Muscle layer of duodenum (tissue), 2 donors: ENCODE results near the gene PLA2G15.
"Not testable (repeated sequence)": the region's sequence is repeated elsewhere in the genome, so short reads cannot be mapped to it uniquely, and the experiment has no call there.

ENCODE experiments used
- H3K27ac ChIP-seq: one replicate; pipeline ENCODE4 v1.7.0; 2013; ENCODE audit warnings: mild to moderate bottlenecking, low read length
- H3K27me3 ChIP-seq: one replicate; pipeline ENCODE4 v1.7.0; 2013; ENCODE audit warnings: low read depth, mild to moderate bottlenecking, control low read depth, low read length
- H3K36me3 ChIP-seq, 2 donors: one replicate each; pipeline ENCODE4 v1.7.0; 2013; ENCODE audit warnings: low read length in 2 of 2, control low read depth in 1 of 2, mild to moderate bottlenecking in 1 of 2; ENCODE audit not compliant: insufficient read depth in 2 of 2, control insufficient read depth in 1 of 2
- H3K4me1 ChIP-seq, 2 donors: one replicate each; pipeline ENCODE4 v1.7.0; 2013; ENCODE audit warnings: low read length in 2 of 2, mild to moderate bottlenecking in 2 of 2, control low read depth in 1 of 2, moderate library complexity in 1 of 2; ENCODE audit not compliant: insufficient read depth in 2 of 2, control insufficient read depth in 1 of 2
- H3K4me3 ChIP-seq, 2 donors: one replicate each; pipeline ENCODE4 v1.7.0; 2013; ENCODE audit warnings: low read length in 2 of 2, low read depth in 1 of 2, mild to moderate bottlenecking in 1 of 2
- H3K9me3 ChIP-seq, 2 donors: one replicate each; pipeline ENCODE4 v1.7.0; 2013; ENCODE audit warnings: low read length in 2 of 2, control low read depth in 1 of 2, mild to moderate bottlenecking in 1 of 2; ENCODE audit not compliant: control insufficient read depth in 1 of 2
- donor health status: healthy.

PLA2G15 gene

GRCh38 chr16:68285683-68286082 lies 40.5 kb downstream of the PLA2G15 start:
- no peak overlapping the region for H3K27ac ChIP-seq
- H3K4me1 ChIP-seq: peaks cover 8 to 24% of the 10 kb centered on the region in 2 donors
- no peaks in the 10 kb centered on the region for H3K9me3 ChIP-seq
- H3K36me3 ChIP-seq: peaks cover 17 to 18% of the 10 kb centered on the region in 2 donors
- H3K27me3 ChIP-seq: no peaks in the 10 kb centered on the region
- H3K4me3 ChIP-seq: no peak overlapping the region

GRCh38 chr16:68286153-68287074 lies 41.2 kb downstream of the PLA2G15 start:
- Histone ChIP-seq H3K9me3 (no peaks in the 10 kb centered on the region), H3K4me1 (peaks cover 8 to 24% of the 10 kb centered on the region in 2 donors), H3K36me3 (peaks cover 24 to 25% of the 10 kb centered on the region in 2 donors), H3K27me3 (no peaks in the 10 kb centered on the region), H3K27ac (peak overlapping the region; percentile 12), H3K4me3 (no peak overlapping the region)

- H3K27ac ChIP-seq: no peak overlapping the region
- no peaks in the 10 kb centered on the region for H3K9me3 ChIP-seq
- H3K4me1 ChIP-seq: peaks cover 8 to 24% of the 10 kb centered on the region in 2 donors
- no peaks in the 10 kb centered on the region for H3K27me3 ChIP-seq
- no peak overlapping the region for H3K4me3 ChIP-seq
- peaks cover 25 to 32% of the 10 kb centered on the region in 2 donors for H3K36me3 ChIP-seq
These were observed 42.4 kb downstream of the PLA2G15 start for GRCh38 chr16:68287276-68288251.

- peaks cover 25 to 37% of the 10 kb centered on the region in 2 donors for H3K36me3 ChIP-seq
- no peak overlapping the region for H3K4me3 ChIP-seq
- H3K27me3 ChIP-seq: no peaks in the 10 kb centered on the region
- H3K4me1 ChIP-seq: peaks cover 8 to 24% of the 10 kb centered on the region in 2 donors
- H3K9me3 ChIP-seq: no peaks in the 10 kb centered on the region
- no peak overlapping the region for H3K27ac ChIP-seq
These were observed 43.1 kb downstream of the PLA2G15 start for GRCh38 chr16:68288252-68288650.

GRCh38 chr16:68288796-68289195 lies 43.6 kb downstream of the PLA2G15 start:
- not testable (repeated sequence) for H3K27me3 ChIP-seq, H3K9me3 ChIP-seq, H3K4me3 ChIP-seq, H3K27ac ChIP-seq
- Histone ChIP-seq H3K36me3 (peaks cover 25 to 37% of the 10 kb centered on the region in 2 donors), H3K4me1 (peaks cover 8 to 24% of the 10 kb centered on the region in 2 donors)

GRCh38 chr16:68289202-68289601 lies 44.0 kb downstream of the PLA2G15 start:
- Histone ChIP-seq H3K27me3 (no peaks in the 10 kb centered on the region), H3K36me3 (peaks cover 25 to 38% of the 10 kb centered on the region in 2 donors), H3K4me3 (no peak overlapping the region), H3K9me3 (no peaks in the 10 kb centered on the region), H3K4me1 (peaks cover 8 to 22% of the 10 kb centered on the region in 2 donors), H3K27ac (no peak overlapping the region)

- peaks cover 8 to 17% of the 10 kb centered on the region in 2 donors for H3K4me1 ChIP-seq
- peak overlapping the region; percentile 25 for H3K27ac ChIP-seq
- peaks cover 25 to 44% of the 10 kb centered on the region in 2 donors for H3K36me3 ChIP-seq
- no peaks in the 10 kb centered on the region for H3K27me3 ChIP-seq
- no peak overlapping the region for H3K4me3 ChIP-seq
- no peaks in the 10 kb centered on the region for H3K9me3 ChIP-seq
These were observed 44.6 kb downstream of the PLA2G15 start for GRCh38 chr16:68289621-68290329.

GRCh38 chr16:68290450-68290849 lies 45.3 kb downstream of the PLA2G15 start:
- Histone ChIP-seq H3K27me3 (no peaks in the 10 kb centered on the region), H3K4me3 (no peak overlapping the region), H3K9me3 (no peaks in the 10 kb centered on the region), H3K27ac (peak overlapping the region; percentile 25), H3K36me3 (peaks cover 26 to 48% of the 10 kb centered on the region in 2 donors), H3K4me1 (peaks cover 8 to 12% of the 10 kb centered on the region in 2 donors)

GRCh38 chr16:68291227-68291626 lies 46.1 kb downstream of the PLA2G15 start:
- H3K4me1 ChIP-seq: peaks cover 8% of the 10 kb centered on the region in 2 donors
- peaks cover 32 to 51% of the 10 kb centered on the region in 2 donors for H3K36me3 ChIP-seq
- no peak overlapping the region for H3K4me3 ChIP-seq
- no peaks in the 10 kb centered on the region for H3K9me3 ChIP-seq
- no peaks in the 10 kb centered on the region for H3K27me3 ChIP-seq
- no peak overlapping the region for H3K27ac ChIP-seq

GRCh38 chr16:68292425-68292824 lies 47.3 kb downstream of the PLA2G15 start:
- peaks cover 4 to 8% of the 10 kb centered on the region in 2 donors for H3K4me1 ChIP-seq
- H3K4me3 ChIP-seq: no peak overlapping the region
- no peaks in the 10 kb centered on the region for H3K9me3 ChIP-seq
- no peak overlapping the region for H3K27ac ChIP-seq
- peaks cover 28 to 56% of the 10 kb centered on the region in 2 donors for H3K36me3 ChIP-seq
- no peaks in the 10 kb centered on the region for H3K27me3 ChIP-seq
